Islet of Langerhans (tissue), 1 donor: ENCODE measurements around the gene ATP9A.
"Not testable (repeated sequence)": the region's sequence is repeated elsewhere in the genome, so short reads cannot be mapped to it uniquely, and the experiment has no call there.

Source experiments
- FAIRE-seq: peaks from one replicate; lab custom pipeline; 2011; peaks lifted over from hg19 to GRCh38; lab: Jason Lieb, UNC

ATP9A gene

DNA sequence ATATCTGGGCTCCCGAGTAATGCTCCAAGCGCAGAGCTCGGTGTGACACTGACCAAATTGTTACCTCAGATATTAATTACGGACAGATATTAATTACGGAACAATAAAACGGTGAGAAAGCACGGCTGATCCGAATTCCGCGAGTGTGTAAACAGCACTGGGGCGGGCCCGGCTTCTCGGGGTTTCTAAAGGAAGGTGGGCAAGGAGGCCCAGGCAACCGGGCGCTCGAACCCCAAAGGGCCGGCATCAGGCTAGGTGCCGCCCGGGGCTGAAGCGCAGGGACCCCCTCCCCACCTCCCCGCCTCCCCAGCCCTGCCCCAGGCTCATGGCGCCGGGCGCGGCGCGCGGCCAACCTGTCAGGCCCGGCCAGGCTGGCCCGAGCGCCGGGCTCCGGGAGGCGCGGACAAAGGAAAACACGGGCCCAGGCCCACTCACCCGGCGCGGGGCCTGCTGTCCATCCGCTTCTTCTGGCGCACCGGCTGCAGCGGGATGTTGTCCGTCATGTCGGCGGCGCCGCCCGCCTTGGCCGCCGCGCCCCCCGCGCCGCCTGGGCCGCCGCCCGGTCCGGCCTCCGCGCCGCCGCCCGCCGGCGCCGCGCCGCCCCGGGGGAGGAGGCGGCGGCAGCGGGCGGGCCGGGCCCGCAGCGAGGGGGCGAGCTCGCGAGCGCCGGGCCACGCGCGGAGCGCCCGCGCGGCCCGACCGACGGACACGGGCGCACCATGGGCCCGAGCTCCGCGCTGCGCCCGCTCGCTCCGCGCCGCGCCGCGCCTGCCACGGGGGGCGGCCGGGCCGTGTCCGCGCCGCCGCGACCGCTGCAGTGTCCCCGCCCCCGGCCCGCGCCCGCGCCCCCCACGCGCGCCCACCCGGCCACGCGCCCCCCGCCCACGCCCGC lies at the start of gene ATP9A:
ATP9A (minus strand) TSS at position 524 of the 892 bp plus-strand sequence; CDS start at position 503, 21 bp downstream.
- no peak for FAIRE-seq

- not testable (repeated sequence) for FAIRE-seq
These were observed 48.7 kb upstream of the ATP9A start for GRCh38 chr20:51816856-51817255.

DNA sequence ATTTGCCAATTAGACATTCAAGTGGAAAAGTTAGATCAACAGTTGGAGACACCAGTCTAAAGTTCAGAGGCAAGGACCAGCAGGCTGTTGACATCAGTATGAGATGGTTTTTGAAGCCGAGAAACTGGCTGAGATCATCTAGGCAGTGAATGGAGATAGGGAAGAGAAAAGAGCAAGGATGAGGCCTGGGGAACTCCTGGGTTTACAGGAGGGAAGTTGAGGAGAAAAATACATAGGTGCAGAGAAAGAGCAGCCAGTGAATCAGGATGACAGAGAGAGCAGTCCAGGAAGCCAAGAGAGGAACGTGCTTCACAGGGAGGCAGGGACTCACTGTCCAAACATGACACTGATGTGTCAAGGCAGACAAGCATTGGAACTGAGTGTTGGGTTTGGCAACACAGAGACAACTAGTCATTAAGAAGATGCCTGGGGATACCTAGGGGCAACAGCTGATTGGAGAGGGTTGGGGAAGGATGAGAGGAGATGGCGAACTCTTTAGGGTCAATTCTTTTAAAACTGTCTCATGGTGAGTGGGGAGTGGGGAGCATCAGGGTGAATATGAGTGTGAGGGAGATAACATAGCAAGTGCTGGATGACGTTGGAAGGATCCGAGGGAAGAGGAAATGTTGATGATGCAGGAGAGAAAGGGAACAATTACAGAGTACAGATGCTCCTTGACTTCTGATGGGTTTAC lies 47.3 kb upstream of the ATP9A start:
- no peak for FAIRE-seq

DNA sequence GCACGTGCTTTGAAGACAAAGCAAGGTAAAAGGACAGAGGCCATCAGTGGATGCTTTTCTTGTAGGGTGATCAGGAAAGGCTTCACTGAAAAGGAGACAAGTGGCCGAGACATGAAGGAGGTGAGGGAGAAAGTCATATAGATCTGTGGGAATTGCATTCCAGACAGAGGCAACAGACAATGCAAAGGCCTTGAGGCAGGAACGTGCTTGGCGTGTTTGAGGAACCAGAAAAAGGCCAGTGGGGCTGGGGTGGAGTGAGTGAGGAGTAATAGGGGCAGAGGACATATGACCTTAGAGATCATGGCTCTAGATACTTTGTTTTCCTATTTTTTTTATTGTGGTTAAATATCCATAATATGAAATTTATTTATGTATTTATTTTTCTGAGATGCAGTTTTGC lies 44.7 kb upstream of the ATP9A start:
- no peak for FAIRE-seq

GRCh38 chr20:51811514-51812128 lies 43.4 kb upstream of the ATP9A start:
- FAIRE-seq, result no peak

DNA sequence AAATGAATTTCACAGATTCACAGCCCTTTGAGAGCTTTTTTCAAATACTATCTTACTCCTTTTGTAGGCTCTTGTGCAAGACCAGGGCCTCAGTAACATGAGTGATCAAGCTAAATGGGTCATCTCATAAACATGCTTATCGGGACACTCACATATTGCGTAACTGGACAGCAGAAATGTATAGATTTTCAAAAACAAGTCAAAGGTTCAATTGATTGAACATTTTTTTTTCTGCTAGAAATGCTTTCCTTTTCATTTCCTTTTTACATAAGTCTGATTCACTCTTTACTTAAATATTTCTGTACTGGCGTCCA lies 42.8 kb upstream of the ATP9A start:
- no peak for FAIRE-seq

GRCh38 chr20:51810155-51811041 lies 42.2 kb upstream of the ATP9A start:
- no peak for FAIRE-seq

- no peak for FAIRE-seq
These were observed 39.6 kb upstream of the ATP9A start for GRCh38 chr20:51807720-51808250.

DNA sequence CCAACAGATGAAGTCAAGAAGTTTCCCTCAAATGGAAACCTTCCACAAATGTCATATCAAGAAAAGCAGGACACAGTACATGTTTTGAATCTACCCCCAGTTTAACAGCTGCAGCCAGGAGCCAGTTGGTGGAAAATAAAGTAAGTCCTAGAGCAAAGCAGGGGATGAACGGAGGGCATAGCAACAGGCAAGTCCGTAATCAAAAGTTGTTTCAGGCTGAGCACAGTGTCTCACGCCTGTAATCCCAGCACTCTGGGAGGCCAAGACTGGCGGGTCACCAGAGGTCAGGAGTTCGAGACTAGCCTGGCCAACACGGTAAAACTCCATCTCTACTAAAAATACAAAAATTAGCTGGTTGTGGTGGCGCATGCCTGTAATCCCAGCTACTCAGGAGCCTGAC lies 36.6 kb upstream of the ATP9A start:
- FAIRE-seq, result no peak

- FAIRE-seq, result no peak
These were observed 35.1 kb upstream of the ATP9A start for GRCh38 chr20:51803148-51803854.

DNA sequence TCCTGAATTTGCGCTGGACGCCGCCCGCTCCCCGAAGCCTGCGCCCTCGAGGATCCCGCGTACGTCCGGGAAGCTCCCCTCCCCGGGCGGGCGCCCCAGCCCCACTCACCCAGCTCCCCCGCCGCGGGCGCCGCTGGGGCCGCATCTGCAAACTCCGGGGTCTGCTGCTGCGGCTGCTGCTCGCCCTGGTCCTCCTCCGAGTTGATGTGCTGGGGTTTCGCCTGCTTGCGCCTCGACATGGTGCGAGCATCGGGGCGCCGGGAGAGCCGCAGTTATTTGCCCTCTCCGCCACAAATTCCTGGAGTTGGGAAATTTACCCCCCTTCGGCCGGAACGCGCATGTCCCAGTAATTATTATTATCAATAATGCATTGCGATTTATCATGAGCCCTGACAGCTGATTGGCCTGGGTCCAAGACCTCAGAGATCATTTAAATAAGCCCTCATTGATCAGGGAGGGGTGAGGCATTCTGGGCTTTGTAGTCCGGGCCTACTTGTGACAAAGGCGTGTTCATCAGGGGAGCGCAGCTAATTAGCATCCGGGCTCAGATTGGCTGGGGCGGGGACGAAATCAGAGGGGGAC lies 34.1 kb upstream of the ATP9A start, which contains the start of gene SALL4:
SALL4 (minus strand) TSS at position 352 of the 582 bp plus-strand sequence; CDS start at position 239, 113 bp downstream.
- FAIRE-seq, result no peak

DNA sequence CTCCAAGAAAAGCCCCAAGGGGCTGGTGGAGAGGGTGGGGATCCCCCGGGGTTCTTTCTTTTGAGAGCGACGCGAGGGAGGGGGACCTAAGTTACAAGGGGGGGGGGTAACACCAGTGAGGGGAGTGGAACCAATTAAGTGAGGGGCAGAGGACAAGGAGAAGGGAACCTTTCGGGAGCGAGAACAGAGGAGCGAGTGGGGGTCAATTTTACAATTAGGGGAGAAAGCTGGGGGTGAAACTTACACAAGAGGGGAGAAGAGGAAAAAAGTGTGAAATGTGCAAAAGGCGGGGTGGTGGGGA lies 33.6 kb upstream of the ATP9A start:
- FAIRE-seq, result no peak

DNA sequence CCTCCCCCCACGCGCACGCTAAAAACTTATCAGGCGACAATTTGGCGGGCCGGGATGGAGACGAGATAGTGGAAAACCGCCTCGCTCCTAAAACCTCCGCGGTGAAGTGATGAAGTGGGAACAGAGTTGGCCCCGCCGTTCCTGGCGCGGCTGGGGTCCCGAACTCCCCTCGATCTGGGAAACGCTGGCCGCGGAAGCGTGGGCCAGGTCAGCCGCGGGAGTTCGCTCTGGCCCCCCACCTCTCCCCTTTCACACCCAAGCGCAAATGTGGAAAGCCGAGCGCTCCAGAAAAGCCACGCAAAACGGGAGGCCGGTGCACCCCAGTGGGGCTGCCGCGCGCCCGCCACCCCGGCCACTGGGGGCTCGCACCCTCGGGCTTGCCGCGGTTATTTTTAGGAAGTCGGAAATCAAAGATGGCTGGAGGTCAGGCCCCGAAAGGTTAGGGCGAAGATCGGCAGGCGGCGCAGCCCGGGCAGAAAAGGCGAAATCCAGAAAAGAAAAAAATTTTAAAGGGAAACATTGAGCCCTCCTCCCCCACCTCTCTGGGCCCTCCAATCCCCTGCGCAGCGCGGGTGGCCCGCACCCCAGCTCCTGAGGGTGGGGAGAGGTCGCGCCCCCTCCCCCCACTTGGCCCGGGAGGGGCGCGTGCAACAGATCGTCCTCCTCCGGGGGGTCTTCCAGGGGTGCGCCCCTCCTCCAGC lies 33.1 kb upstream of the ATP9A start:
- no peak for FAIRE-seq

DNA sequence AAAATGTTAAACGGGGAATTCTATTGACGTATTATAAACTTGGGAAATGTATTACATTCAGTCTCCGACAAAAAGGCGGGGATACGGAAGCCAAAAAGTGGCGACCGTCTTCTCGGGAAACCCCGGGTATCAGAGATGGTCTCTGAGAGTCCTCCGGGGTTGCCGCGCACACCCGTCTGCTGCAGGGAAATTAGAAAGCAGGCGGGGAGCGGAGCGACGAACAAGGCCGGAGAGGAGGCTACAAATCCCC lies 32.6 kb upstream of the ATP9A start:
- FAIRE-seq, result no peak

DNA sequence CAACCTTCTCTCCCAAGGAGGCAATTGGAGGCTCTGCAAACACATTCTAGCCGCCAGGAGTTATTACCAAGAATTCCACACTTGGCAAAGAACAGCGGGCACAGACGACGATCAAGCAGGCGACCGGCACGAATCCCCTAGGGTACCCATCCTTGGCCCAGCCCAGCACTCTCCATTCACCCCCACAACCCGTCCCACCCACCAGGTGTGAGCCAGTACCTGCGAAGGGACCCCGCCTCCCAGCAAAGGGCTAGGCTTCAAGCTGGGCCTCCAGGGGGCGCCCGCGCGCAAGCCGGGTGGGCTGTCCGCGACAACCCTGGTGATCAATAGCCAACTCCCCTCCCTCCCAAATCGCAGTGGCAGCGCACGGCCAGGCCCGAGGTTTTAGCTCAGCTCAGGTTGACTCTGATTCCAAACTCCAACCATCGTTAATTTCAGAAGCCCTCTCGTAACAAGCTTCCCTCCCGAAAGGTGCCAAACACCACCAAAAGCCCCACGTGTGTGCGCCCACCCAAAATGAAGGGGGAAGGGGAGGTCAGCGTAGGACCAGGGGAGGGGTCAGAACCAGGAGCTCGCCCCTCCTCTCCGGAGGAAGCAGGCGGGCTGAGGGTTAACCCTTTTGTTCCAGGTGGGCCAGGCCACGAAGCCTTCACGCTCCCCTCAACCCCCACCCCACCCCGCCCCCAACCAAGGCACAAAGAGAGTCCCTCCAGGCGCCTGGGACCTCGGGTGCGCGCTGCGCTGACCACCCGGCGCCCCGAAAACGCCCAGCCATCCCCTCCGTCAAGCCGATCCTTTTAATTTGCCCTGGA lies 32.1 kb upstream of the ATP9A start:
- FAIRE-seq, result no peak

- no peak for FAIRE-seq
These were observed 31.2 kb upstream of the ATP9A start for GRCh38 chr20:51799401-51799860.

DNA sequence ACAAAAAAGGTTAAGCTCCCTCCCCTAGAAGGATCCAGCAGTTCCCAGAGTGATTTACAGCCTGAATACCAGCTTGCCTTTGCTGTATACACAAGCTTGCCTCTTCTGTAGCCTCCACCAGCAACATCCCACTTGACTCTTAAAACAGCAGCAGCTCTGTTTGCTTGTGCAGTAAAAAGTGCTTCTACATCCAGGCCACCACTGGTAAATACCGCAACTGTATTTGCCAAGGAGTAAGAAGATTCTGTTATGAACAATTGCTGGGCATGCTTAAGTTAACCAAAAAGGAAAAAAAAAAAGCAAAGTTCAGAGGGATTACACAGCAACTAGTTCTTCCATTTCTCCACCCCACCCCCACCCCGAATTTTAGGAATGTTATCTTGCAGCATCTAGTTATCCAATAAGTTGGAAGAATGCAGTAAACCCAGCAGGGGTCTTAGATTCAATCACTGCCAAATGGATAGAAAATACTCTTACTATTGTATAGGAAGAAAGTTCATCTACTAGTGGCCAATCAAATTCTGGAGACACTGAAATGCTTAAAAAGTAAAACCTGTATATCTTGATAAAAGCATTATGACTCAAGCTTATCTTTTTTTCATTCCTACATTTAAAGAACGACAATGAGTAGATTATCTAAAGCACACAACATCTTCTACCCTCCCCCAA lies 29.3 kb upstream of the ATP9A start:
- no peak for FAIRE-seq

DNA sequence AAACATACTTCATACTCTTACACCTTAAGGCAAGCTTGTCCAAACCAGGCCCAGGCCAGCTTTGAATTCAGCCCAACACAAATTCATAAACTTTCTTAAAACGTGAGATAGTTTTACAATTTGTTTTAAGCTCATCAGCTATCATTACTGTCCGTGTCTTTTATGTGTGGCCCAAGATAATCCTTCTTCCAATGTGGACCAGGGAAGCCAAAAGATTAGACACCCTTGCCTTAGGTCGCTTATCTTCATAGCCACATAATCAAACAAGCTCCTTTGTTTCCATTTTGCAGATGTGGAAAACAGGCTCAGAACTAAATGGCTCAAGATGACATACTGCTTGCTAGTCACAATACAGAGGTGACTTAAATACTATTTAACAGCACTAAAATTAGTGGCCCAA lies 28.1 kb upstream of the ATP9A start:
- no peak for FAIRE-seq

DNA sequence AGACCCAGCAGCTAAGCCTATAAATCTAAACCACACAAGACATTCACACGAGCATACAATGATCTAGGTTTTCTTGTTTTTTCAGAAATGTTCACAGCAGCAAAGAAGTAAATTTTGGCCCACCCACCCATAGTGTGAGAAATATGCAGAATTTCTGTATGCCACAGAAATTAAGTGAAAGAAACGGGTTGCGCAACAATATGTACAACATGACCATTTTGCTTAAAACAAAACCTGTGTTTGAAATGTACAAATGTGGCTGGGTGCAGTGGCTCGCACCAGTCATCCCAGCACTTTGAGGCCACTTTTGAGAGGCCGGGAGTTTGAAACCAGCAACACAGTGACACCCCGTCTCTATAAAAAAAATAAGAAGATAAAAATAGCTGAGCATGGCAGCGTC lies 24.8 kb upstream of the ATP9A start:
- no peak for FAIRE-seq
